NCI-H526 treated with DMSO at 0.1 percent for 48 hours (cell line): Measurements from ENCODE around the gene CCDC9.
"Not testable (repeated sequence)": the region's sequence is repeated elsewhere in the genome, so short reads cannot be mapped to it uniquely, and the experiment has no call there.

Experiments
- DNase-seq: peaks from one replicate; lab custom pipeline; 2025; lab: John Stamatoyannopoulos, UW

The CCDC9 gene

DNA sequence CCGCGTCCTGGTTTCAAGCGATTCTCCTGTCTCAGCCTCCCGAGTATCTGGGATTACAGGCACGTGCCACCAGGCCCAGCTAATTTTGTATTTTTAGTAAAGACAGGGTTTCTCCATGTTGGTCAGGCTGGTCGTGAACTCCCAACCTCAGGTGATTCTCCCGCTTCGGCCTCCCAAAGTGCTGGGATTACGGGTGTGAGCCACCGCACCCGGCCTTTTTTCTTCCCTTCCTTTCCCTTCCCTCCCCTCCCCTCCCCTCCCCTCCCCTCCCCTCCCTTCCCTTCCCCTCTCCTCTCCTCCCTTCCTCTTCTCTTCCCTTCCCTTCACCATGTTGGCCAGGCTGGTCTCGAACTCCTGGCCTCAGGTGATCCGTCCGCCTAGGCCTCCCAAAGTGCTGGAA, 44.5 kb downstream of the CCDC9 start:
- not testable (repeated sequence) for DNase-seq

DNA sequence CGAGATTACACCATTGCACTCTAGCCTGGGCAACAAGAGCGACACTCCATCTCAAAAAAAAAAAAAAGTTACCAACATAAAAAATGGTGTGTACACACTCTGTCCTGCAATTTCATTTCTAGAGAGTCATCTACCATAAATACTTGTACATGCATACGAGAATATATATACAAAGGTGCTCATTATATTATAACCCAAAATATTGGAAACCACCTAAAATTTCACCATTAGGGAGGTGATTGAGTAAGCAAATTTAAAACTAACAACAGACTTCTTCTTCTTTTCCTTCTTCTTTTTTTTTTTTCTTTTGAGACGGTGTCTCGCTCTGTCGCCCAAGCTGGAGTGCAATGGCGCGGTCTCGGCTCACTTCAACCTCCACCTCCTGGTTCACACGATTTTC, 45.9 kb downstream of the CCDC9 start:
- no peak for DNase-seq

DNA sequence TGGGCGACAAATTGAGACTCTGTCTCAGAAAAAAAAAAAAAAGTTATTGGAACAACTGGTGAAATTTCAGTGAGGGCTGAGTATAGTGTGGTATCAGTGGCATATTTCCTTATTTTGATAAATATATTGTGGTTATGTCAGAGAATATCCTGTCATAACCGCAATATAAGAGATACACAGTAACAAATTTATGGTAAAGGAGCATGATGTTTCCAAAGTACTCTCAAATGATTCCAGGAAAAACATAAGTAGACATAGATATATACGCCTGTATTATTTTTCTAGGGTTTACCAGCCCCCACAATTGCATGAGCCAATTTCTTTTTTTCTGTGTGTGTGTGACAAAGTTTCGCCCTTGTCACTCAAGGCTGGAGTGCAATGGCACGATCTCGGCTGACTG, 47.6 kb downstream of the CCDC9 start:
- DNase-seq, result no peak

DNA sequence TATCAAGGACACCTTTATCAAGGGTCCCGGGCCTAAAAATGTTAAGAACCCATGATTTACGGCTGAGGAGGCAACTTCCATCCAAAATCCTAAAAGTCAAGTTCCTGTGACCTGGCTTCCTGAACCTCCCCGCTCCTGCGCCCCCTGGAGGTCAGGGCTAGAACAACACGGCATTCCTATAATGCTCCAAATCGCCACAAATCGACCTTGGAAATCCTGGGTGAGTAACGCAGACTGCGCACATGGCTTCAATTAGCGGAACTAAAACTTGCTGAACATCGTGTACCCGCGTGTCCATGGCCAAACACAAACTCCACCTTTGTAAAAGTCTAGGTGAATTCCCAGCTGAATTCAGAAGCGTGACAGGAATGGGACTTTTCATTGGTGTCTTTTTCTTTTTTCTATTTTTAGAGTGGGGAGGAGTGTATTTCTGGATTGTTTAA, 49.0 kb downstream of the CCDC9 start:
- no peak for DNase-seq

DNA sequence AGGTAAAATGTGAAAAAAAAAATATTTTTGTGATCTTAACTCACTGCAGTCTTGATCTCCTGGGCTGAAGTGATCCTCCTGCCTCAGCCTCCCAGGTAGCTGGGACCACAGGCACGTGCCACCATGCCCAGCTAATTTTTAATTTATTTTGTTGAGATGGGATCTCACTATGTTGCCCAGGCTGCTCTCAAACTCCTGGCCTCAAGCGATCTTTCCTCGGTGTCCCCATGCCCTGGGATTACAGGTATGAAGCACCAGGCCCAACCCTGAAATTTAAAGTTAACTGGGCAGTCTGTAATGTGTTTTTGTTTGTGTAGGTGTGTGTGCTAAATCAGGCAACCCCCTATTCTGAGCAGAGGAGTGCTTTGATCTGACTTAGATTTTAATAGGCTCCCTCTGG, 50.0 kb downstream of the CCDC9 start:
- DNase-seq, result no peak

DNA sequence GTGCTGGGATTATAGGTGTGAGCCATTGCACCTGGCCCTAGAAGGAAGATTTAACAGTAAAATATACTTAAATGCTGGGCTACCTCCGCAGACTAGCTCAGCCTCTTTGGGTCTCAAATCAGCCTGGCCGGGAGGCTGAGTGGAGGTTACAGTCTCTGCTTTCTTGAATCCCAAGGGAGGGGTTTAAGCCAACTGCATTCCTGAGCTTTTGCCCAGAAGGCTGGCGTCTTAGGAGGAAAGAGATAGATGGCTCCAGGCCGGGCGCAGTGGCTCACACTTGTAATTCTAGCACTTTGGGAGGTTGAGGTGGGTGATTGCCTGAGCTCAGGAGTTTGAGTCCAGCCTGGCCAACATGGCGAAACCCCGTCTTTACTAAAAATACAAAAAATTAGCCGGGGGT, 52.7 kb downstream of the CCDC9 start:
- DNase-seq, result no peak

DNA sequence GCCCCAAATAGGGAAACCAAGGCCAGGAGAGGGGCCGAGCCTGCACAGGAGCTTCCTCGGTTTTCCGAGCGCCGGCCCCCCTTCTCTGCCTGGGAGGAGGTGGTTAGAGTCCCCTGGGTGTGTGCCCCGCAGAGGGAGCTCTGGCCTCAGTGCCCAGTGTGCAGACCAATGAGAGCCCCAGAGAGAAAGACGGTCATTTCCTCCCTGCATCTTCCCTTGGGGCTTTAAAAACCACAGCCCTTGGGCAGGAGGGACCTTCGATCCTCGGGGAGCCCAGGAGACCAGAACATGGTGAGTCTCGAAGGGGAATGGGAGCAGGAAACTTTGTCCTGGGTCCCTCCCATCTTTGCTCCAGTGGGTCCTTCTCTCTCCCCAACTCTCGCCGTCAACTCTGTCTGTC, 53.3 kb downstream of the CCDC9 start, which contains the start of gene C5AR1:
TSS of gene C5AR1 (plus strand) at position 254 of the 400 bp plus-strand sequence. CDS start at position 289, 35 bp downstream.
- no peak for DNase-seq

DNA sequence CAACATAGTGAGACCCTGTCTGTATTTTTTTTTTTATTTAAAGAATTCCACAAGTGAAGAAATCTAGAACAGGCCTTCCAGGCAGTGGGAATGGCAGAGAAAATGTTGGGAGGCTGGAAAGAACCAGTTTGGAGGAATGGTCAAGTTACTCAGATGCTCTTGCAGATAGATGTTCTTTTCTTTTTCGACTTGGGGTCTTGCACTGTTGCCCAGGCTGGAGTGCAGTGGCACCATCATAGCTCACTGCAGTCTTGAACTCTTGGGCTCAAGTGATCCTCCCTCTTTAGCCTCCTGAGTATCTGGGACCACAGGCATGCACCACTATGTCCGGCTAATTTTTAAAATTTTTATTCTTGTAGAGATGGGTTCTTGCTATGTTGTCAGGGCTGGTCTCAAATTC, 54.0 kb downstream of the CCDC9 start:
- no peak for DNase-seq

DNA sequence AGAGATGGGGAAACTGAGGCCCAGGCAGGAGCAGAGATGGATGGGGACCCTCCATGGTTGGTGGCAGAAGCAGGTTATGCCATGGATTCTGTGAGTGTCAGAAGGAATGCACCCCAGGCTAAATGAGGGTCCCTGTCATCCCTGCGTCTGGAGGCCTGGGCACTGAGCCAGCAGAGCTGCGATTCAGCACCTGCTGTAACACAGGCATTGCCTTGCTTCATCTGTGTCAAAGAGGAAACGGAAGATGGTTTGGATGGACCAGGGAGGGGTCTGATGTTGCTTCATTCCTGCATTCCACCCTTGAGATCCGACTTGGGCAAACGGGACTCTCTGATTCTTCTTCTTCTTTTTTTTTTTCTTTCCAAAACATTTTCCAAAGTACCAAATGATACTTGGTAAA, 54.5 kb downstream of the CCDC9 start:
- DNase-seq, result no peak

DNA sequence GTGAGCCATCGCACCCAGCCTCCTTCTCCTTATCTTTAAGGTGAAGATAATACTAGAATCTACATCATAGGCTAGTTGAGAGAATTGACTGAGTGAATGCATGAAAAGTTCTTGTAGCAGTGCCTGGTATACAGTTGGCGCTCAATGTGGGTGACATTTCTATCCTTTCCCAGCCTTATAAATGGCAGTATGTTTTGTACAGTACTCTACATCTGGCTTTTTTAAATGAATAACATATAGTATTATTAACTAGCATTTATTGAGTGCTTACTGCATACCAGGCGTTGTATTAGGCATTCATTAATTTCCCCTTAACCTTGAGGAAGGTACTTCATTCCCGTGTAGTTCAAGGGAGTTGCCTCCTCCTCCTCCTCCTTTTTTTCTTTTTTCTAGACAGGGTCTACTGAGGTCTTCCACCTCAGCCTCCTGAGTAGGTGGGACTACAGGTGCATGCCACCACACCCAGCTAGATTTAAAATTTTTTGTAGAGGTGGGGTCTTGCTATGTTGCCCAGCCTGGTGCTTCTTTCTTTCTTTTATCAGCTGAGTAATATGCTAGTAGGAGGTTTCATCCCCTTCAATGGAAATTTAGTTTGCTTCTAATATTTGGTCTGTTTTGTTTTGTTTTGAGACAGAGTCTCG, 56.2 kb downstream of the CCDC9 start:
- DNase-seq, result no peak

DNA sequence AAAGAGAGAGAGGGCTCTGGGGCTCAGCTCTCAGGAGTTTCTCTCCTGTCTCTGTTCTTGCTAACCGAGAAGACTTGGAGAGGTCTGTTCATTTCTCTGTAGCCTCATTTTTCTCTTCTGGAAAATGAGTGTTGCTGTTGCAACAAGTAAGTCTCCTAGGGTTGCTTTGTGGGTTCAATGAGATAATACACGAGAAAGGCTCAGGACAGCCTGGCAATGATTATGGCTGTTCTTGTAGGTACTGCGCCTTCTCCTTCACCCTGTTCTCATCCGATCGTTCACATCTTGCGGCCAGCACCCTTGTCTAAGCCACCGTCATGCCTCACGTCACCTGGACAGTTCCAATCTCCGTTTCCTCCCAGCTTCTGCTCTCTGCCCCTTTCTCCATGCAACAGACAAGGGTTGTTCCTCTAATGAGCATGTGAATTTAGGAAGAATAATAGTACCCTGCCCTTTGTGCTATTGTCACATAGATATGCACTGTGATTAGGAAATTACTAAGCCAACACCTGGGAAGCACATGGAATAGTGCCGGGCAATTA, 57.5 kb downstream of the CCDC9 start:
- DNase-seq, result no peak

DNA sequence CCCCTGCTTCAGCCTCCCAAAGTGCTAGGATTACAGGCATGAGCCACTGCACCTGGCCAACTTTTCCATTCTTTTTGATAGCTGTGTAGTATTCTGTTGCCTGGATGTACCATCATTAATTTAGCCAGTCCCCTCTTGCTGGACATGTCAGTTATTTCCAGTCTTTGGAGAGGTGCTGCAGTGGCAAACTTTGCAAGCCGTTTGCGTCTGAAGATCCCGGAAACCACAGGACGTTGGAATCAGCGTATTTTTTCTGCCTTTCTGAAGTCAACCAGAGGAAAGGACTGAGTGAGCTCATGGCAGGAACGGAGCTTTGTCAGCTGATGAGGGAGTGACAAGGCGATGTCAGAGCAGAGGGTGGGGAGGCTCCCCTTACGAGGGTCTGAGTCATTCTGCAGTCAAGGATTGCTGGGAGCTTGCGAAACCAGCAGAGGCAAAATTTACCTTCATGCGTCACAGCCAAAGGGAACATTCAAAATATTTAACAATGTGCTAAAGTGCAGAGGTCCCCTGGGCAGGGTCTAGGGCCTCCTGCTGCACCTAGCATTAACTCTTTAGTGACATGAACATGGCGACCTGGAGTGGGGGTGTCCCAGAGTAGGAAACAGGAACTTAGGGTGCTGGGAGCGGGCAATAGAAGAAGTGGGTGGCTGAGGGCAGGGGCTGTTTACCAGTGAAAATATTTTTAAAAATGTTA, 58.9 kb downstream of the CCDC9 start:
- DNase-seq, result no peak

DNA sequence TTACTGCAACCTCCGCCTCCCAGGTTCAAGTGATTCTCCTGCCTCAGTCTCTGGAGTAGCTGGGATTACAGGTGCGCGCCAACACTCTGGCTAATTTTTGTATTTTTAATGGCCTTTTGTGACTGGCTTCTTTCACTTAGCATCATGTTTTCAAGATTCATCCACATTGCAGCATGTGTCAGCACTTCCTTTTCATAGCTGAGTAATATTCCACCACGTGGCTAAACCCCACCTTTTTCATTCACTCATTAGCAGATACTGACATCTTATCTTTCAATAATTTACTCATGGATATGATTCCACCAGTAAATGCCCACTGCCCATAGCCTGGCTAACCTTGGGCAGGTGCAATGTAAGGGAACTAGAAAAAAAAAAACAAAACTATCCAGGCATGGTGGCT, 60.2 kb downstream of the CCDC9 start:
- DNase-seq, result no peak

DNA sequence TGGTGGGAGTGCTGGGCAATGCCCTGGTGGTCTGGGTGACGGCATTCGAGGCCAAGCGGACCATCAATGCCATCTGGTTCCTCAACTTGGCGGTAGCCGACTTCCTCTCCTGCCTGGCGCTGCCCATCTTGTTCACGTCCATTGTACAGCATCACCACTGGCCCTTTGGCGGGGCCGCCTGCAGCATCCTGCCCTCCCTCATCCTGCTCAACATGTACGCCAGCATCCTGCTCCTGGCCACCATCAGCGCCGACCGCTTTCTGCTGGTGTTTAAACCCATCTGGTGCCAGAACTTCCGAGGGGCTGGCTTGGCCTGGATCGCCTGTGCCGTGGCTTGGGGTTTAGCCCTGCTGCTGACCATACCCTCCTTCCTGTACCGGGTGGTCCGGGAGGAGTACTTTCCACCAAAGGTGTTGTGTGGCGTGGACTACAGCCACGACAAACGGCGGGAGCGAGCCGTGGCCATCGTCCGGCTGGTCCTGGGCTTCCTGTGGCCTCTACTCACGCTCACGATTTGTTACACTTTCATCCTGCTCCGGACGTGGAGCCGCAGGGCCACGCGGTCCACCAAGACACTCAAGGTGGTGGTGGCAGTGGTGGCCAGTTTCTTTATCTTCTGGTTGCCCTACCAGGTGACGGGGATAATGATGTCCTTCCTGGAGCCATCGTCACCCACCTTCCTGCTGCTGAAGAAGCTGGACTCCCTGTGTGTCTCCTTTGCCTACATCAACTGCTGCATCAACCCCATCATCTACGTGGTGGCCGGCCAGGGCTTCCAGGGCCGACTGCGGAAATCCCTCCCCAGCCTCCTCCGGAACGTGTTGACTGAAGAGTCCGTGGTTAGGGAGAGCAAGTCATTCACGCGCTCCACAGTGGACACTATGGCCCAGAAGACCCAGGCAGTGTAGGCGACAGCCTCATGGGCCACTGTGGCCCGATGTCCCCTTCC, 63.9 kb downstream of the CCDC9 start:
- no peak for DNase-seq
